SK-N-DZ (cell line): ENCODE data around the gene SETDB2.
"Not testable (repeated sequence)": the region's sequence is repeated elsewhere in the genome, so short reads cannot be mapped to it uniquely, and the experiment has no call there.

ENCODE experiments used
- DNase-seq: peaks from one replicate; pipeline ENCODE4 v3.0.0-alpha.2; 2015; ENCODE audit warnings: low spot score

Gene SETDB2

DNA sequence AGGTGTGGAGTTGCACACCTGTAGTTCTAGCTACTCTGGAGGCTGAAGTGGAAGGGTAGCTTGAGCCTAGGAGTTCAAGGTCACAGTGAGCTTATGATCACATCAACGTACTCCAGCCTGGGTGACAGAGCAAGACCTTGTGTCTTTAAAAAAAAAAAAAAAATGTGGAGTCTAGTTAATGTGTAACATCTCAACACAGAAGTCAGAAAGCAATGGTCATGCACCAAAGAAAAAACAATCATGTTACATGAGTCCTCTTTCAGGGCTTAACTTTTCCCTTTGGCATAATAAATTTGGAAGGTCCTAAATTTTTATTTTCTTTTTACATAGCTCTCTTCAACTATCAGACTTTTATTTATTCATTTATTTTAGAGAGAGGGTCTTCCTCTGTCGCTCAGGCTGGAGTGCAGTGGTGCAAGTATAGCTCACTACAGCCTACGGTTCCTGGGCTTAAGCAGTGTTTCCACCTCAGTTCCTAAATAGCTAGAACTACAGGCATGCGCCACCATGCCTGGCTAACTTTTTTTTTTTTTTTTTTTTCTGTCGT lies 22.3 kb downstream of the SETDB2 start:
- DNase-seq = no peak

DNA sequence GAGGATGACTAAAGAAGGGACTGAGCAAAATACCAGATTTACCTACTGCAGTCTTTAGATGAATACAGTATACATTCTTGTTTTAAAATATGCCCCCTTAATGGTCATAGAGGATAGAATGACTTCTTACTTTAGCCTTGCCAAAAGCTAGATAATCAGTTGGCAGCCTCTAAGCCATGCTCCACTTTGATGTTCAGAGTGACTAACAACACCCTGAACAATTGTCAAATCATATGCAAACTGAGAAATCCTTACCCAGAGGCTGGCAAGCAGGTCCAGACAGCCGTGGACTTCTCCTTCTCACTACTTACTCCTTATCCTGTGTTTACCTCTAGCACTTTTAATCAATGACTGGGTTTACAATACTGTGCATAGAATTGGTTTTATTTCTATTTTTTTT lies 28.1 kb downstream of the SETDB2 start:
- DNase-seq = no peak

DNA sequence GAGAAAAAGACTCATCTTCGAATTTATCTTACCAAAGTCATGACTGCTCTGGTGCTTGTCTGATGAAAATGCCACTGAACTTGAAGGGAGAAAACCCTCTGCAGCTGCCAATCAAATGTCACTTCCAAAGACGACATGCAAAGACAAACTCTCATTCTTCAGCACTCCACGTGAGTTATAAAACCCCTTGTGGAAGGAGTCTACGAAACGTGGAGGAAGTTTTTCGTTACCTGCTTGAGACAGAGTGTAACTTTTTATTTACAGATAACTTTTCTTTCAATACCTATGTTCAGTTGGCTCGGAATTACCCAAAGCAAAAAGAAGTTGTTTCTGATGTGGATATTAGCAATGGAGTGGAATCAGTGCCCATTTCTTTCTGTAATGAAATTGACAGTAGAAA lies 32.5 kb downstream of the SETDB2 start:
- DNase-seq = no peak

DNA sequence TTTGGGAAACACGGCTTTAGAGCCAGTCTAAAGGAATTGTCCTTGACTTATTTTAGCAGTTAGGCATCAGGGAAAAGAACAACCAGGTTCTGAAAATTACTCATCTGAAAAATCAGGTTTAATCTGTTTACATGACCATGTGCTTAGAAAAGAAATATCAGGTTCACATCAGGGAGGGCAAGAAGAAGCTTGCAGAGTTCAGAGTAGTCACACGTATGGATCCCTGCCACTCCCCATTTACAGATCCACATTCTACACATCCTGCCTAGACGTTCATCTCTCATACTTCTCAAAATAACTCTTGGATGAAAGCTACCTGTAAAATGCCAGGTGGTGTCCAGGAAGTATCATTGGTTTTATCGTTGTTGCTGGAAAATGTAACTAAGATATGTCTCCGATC lies 37.7 kb downstream of the SETDB2 start:
- DNase-seq = no peak

DNA sequence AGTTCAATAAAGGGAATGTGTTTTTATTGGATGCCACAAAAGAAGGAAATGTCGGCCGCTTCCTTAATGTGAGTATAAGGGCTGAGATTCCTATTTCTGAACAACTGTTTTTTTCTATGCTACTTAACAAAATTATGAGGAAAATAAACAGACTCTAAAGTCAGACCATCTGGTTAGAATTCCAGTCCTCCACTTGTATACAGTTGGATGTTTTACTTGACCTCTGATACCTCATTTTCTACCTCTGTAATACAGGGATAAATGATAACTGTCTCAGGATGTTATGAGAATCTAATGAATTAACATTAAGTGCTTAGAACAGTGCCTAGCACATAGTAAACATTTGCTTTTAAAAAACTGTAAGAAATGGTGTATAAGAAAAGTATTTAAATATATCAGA lies 44.5 kb downstream of the SETDB2 start:
- DNase-seq = no peak

DNA sequence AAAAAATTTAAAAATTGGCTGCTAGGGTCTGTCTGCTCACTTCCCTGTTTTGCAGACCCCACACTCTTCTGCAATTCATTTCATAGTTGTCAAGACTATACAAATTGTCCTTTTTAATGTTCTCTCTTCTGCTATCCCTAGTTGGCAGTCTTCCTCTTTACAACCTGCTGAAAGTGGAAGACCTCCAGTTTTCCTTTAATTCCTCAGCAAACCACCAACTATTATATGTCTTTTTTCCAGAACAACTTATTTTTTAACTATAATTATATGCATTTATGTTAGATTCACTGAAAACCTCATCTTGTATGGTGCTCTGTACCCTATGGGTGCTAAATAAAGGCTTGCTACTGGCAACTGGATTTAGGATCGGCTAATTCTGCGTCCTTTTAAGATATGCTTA lies 50.6 kb downstream of the SETDB2 start:
- no peak for DNase-seq

DNA sequence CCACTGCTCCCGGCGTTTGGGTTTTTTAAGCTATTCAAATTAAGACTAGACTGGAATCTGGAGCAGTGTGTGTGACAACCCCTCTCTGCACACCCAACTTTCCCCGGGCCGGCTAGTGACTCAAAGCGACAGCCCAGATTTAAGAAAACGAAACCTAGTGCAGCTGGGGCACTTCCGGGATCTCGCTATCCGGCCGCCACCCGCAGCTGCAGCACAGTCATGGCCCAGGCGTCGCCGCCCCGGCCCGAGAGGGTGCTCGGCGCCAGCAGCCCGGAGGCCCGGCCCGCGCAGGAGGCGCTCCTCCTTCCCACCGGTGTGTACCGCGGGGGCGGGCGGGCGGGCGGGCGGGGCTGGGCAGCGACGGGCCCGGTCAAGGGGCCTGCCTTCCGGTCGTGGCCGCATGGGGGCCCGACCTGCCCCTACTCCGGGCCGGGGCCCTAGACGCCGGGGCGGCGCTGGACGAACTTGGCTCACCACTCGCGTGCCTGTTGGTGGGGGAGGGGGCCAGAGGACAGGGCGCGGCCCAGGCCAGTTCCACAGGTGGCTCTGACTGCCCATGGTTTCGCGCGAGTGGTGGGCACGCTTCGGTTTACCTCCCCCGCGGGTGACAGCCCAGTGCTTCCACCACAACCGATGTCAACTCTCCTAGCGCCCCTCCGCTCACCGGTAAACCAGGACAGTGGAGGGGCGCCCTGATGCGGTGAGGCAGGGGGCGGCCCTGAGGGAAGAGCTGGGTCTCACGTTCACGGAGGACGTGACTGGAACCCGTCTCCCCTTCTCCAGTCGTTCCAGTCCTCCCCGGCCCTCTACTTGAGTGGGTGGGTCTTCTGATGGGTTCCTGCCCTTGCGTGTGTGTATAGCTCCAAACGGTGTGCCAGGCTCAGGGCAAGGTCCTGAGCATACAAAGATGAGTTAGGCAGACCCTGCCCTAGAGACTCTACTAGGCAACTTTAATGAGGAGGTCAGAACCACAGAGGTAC lies 52.0 kb downstream of the SETDB2 start, which contains the start of gene PHF11:
PHF11 (plus strand) TSS at position 171 of the 980 bp plus-strand sequence; CDS start at position 220, 49 bp downstream.
- DNase-seq = no peak

DNA sequence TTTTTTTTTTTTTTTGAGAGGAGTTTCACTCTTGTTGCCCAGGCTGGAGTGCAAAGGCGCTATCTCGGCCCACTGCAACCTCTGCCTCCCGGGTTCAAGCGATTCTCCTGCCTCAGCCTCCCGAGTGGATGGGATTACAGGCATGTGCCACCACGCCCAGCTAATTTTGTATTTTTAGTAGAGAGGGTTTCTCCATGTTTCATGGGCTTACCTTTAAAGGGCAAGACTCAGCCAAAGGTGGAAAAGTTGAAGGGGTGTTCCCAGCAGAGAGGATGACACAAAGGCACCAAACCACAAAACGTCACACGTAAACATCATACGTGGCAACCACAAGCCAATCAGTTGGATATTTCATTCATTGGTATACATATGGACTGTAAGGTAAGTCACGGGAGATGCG lies 52.8 kb downstream of the SETDB2 start:
- not testable (repeated sequence) for DNase-seq

DNA sequence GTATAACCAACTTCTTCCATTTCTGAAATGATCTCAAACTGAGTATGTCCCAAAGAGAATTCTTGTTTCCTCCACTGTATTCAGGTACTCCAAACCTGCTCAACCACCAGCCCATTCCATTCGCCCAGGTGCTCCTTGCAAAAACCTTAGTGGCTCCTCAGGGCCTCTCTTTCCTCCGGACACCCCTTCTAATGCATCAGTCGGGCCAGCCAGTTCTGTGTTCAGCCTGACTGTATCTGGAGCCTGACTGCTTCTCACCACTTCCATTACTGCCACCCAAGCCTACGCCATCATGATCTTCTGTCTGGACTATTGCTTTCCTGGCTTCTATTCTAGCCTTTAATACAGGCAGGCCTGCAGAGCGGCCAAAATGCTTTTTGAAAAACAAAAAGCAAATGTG lies 53.2 kb downstream of the SETDB2 start:
- DNase-seq = no peak

DNA sequence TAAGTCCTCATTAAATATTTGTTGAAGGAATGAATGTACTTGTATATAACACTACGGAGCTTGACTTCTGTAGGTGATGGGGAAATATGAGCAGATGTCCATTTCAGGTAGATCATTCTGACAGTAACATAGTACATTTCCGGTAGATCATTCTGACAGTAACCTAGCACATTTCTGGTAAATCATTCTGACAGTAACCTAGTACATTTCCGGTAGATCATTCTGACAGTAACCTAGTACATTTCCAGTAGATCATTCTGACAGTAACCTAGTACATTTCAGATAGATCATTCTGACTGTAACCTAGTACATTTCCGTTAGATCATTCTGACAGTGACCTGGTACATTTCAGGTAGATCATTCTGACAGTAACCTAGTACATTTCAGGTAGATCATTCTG lies 54.1 kb downstream of the SETDB2 start:
- no peak for DNase-seq

DNA sequence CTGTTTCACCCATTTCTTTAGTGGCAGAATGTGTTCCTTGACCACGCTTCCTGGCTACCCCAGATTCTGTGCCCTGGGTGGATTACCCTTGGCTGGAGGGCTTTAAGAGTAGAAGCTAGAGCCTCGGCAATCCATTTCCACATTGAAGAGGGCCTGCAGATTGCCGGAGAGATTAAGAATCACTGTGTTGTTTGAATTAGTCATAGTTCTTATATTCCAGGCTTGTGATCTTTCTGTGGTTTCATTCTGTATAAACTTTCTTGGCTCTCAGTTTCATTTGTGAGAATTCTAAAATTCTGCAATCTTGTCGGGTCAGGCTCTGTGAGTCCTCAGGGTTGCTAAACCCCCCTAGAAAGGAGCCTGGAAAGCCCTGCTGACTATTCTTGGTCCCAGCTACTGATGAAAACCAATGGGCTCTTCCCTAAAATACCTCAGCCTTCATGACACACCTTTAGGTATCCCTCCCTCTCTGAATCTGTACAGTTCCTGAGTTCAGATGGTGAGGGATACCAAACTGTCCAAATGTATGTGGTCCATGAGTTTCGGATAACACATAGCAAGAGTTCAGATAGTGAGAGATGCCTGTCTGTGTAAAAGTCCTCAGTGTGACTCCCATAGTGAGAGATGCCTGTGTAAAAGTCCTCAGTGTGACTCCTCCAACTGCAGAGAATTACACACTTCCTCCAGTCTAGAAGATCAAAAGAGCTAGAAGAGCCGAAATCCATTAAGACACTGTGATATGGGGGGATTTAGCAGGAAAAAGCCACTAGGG lies 56.0 kb downstream of the SETDB2 start:
- no peak for DNase-seq

DNA sequence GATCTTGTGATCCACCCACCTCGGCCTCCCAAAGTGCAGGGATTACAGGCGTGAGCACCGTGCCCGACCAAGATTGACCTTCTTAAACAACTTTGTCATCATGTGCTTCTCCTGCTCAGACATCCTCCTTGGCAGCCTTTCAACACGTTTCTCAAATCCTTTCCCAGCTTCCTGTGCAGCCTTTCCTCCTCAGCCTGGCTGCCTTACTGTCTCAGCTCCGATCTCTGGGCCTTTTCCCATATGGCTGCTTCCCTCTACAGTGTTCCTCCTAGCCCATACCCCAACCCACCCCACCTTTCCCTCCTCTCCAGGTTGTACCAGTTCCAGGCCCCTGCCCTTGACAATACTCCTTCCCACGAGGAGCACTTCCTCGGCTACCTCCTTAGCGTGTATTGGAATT lies 58.9 kb downstream of the SETDB2 start:
- DNase-seq = no peak

DNA sequence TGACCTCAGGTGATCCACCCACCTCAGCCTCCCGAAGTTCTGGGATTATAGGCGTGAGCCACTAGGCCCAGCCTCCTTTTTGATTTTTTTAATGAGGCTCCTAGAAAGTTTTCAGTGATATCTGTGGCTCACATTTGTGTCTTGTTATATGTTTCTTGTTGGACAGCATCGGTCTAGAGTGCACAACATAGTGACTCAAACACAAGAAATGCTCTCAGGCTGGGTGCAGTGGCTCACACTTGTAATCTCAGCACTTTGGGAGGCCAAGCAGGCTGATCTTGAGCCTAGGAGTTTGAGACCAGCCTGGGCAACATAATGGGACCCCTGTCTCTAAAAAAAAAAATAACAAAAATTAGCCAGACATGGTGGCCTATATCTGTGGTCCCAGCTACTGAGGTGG lies 59.9 kb downstream of the SETDB2 start:
- DNase-seq = no peak

DNA sequence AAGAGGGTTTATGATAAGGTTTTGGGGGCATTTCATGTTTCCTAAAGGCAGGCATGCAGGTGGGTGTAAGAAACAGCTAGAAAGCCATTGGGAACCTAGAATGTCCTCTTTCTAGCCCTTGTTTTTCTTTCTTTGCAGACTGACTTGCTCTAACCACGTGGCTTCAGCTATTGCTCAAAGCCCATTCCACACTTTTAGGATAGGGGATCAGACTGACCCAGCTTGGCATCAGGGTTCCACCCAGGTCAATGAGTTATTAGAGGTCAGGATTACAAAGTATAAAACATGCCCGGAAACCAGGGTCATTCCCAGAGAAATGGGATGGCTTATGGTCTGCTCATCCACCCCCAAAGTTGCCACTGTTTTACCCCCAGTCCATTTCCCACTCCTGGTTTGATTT lies 68.5 kb downstream of the SETDB2 start:
- no peak for DNase-seq

DNA sequence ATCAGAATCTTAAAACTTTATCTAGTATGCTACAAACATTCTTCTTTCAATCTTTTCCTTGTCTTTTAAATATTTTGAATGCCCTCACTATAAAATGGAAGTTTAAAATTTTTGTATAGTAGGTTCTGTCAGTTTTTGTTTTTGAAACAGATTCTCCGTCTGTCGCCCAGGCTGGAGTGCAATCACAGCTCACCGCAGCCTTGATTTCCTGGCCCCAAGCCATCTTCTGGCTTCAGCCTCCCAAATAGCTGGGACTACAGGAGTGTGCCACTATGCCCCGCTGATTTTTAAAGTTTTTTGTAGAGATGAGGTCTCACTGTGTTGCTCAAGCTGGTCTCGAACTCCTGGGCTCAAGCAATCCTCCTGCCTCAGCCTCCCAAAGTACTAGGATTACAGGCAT lies 72.4 kb downstream of the SETDB2 start:
- no peak for DNase-seq

DNA sequence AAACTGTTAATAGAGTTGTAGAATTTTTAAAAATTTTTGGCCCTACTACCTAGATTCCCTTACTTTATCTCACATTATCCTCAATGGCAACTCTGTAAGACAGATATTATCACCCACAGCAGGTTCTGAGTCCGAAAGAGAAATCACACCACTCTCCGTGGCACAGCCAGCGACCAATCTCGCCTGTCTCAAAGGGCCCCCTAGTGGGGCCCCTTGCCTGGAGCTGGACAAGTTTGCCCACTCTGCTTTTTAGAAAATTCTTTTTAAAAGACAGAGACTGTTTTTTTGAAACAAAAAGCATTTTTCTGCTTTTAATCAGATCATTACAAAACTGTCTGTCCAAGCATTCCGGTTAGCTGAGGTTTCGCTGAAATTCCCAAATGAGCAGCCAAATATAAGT lies 73.4 kb downstream of the SETDB2 start:
- no peak for DNase-seq

DNA sequence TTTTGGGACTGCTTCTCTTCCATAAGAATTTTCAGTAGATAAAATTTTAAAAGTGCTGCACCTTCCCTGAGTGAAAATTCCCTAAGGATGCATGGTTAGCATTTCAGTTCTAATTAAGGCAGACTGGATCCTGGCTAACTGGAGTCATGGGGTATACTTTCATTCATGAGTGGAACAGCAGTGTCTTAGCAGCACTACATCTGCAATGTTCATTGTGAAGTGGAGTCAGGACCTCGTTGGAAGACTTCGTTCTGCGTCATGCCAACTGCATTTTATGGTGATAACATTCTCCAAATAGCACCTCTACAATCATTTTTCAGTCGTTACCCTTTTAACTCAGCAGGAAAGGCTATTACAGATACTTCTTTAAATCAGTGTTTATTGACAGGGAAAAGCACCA lies 77.2 kb downstream of the SETDB2 start:
- no peak for DNase-seq

DNA sequence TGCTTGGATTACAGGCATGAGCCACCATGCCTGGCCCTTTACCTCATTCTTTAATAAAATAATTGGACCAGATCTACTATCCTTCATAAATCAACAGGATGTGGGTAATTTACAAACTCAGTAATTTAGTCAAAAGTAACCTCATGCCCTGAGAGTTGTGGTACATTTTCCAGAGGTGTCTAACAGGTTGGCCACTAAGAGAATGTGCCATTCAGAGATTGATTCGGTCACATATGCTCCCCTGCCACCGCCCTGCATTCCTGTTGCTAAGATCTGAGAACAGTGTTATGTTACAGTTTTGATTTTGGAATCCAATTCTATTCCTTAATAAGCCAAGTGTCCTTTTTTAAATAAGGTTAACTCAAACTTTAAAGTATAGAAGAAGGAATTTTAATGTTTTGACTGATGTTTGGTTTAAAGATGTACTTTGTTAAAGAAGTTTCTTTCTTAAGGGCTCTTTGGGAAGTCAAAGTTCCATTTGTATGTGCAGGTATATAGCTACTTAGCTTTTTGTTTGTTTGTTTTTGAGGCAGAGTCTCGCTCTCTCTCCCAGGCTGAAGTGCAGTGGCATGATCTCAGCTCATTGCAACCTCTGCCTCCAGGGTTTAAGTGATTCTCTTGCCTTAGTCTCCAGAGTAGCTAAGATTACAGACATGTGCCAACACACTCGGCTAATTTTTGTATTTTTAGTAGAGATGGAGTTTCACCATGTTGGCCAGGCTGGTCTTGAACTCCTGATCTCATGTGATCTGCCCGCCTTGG lies 80.8 kb downstream of the SETDB2 start:
- DNase-seq = no peak

DNA sequence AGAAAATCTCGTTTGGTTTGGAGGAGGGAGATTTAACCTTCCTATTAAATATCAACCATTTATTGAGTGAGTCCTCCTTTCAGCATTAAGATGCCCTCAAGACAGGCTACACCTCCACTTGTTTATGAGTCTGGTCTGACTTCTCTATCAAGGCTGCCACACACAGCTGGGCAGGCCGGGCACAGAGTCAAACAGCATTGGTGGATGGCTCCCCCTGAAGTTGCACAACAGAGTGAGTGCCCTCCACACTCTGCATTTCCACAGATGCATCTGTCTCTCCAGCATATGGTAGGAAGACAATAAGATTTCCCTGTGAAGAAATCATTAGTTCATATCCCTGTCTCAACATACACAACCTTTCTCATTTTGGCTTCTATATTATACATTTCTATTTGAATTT lies 83.0 kb downstream of the SETDB2 start:
- DNase-seq = no peak

DNA sequence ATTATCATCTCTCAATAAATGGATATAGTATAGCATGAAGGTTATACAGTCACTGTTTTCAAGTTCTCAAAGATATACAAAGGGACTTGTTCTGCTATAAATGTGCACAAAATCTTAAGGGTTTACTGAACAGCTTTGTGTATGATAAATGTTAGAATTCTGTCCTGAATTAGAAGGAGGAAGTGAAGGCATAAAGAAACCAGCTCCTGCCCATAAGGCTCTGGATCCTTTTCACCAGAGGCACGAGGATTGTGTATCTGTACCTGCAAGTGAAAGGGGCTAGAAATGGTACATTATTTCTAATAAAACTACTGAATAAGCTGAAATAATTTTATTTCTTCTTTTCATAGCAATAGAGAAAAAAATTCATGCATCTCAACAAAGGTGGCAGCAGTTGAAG lies 84.1 kb downstream of the SETDB2 start:
- no peak for DNase-seq

DNA sequence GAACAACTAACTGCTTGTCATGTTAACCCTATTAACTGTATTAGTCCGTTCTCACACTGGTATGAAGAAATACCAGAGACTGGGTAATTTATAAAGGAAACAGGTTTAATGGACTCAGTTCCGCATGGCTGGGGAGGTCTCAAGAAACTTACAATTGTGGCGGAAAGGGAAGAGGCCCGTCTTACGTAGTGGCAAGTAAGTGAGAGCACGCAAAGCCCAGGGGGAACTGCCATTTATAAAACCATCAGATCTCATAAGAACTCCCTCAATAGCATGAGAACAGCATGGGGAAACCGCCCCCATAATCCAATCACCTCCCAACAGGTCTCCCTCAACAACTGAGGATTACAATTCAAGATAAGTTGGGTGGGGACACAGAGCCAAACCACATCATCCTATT lies 86.4 kb downstream of the SETDB2 start:
- DNase-seq = no peak

DNA sequence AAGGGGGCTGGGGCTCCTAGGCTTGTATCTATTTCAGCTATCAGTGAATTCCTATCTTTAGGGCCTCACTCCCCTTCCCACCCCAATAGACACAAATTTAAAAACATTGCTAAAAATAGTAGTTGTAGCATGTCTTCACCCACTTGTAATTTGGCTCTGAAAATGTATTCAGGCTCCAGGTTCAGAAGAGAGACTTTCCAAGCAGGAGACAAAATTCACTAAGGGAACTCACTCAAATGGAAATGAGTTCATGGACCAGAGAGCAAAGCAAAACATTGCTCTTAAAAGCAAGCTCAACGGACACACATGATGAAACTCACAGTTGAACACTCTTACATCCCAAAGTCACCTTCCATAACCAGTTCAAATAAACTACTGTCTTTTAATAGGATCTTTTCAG lies 88.5 kb downstream of the SETDB2 start:
- no peak for DNase-seq
